K562 (cell line): ENCODE measurements around the gene SELPLG. TPM values are rescaled to one million over a fixed set of nuclear protein-coding genes. Genes with fewer than 3 reads are reported as not detected.

Experiments
- BRD9 ChIP-seq: fragments of 450-650 bp; IDR thresholded peaks from 2 replicates; pipeline ENCODE4 v1.6.1; 2018; ENCODE audit warnings: low read depth; ENCODE audit not compliant: partially characterized antibody
- CREBBP ChIP-seq: IDR thresholded peaks from one replicate; pipeline ENCODE4 v1.6.1; 2012; ENCODE audit warnings: low read depth, mild to moderate bottlenecking, control low read depth, inconsistent platforms, low read length
- DACH1 ChIP-seq: fragments of 450-650 bp; IDR thresholded peaks from 2 replicates; pipeline ENCODE4 v1.6.1; 2018; ENCODE audit not compliant: partially characterized antibody
- DDX20 ChIP-seq: fragments of 450-650 bp; IDR thresholded peaks from 2 replicates; pipeline ENCODE4 v1.6.1; 2016; ENCODE audit warnings: missing genetic modification characterization, low read depth, mild to moderate bottlenecking, missing compliant biosample characterization, moderate library complexity
- EWSR1 ChIP-seq: fragments of 450-650 bp; IDR thresholded peaks from 2 replicates; pipeline ENCODE4 v1.6.1; 2018; ENCODE audit warnings: borderline replicate concordance, mild to moderate bottlenecking, low read depth, moderate library complexity; ENCODE audit not compliant: partially characterized antibody
- FOXK1 ChIP-seq: sonication (generic); formaldehyde crosslinking; IDR thresholded peaks from 2 replicates; pipeline ENCODE4 v1.8.0; 2022; ENCODE audit warnings: missing genetic modification reagents, mild to moderate bottlenecking, borderline replicate concordance
- GTF2F1 ChIP-seq: IDR thresholded peaks from 2 replicates; pipeline ENCODE4 v1.6.1; 2011; ENCODE audit warnings: low read depth, low read length, improper control_type of control experiment
- HMGN3 ChIP-seq: IDR thresholded peaks from 2 replicates; pipeline ENCODE4 v1.6.1; 2011; ENCODE audit warnings: borderline replicate concordance, low read depth, mild to moderate bottlenecking, mixed read lengths, low read length; ENCODE audit not compliant: insufficient read length; ENCODE audit errors: extremely low read depth
- L3MBTL2 ChIP-seq: fragments of 450-650 bp; IDR thresholded peaks from 2 replicates; pipeline ENCODE4 v1.6.1; 2016; ENCODE audit warnings: mild to moderate bottlenecking, moderate library complexity
- MAZ ChIP-seq, 2 experiments: fragments of 450-650 bp in 1 of 2; sonication (generic) in 1 of 2; formaldehyde crosslinking; IDR thresholded peaks in 1 of 2; conservative IDR thresholded peaks in 1 of 2; 2 replicates each; pipeline versions ENCODE4 v1.4.0 to v1.5.0; 2020; ENCODE audit warnings: mild to moderate bottlenecking in 1 of 2, missing genetic modification reagents in 1 of 2
- PATZ1 ChIP-seq: fragments of 250-450 bp; sonication (Bioruptor Pico); IDR thresholded peaks from 2 replicates; pipeline ENCODE4 v1.5.0; 2020; ENCODE audit warnings: mild to moderate bottlenecking, borderline replicate concordance
- PHB ChIP-seq: fragments of 250-450 bp; sonication (Bioruptor Pico); IDR thresholded peaks from 2 replicates; pipeline ENCODE4 v1.5.0; 2021
- PHF21A ChIP-seq: fragments of 450-650 bp; IDR thresholded peaks from 2 replicates; pipeline ENCODE4 v1.6.1; 2017; ENCODE audit warnings: low read depth, borderline replicate concordance
- POLR2A ChIP-seq: fragments of 450-650 bp; conservative IDR thresholded peaks from 2 replicates; pipeline ENCODE4 v1.6.1; 2016
- POLR2AphosphoS2 ChIP-seq: IDR thresholded peaks from 2 replicates; pipeline ENCODE4 v1.6.1; 2012; ENCODE audit warnings: low read length, improper control_type of control experiment
- TAF15 ChIP-seq: fragments of 200-400 bp; formaldehyde crosslinking; IDR thresholded peaks from 2 replicates; pipeline ENCODE4 v1.6.1; 2017; ENCODE audit warnings: mild to moderate bottlenecking, low read depth, low read length, moderate library complexity
- TCF7L2 ChIP-seq: fragments of 150-350 bp; IDR thresholded peaks from 2 replicates; pipeline ENCODE4 v1.6.1; 2016; ENCODE audit warnings: low read depth, mild to moderate bottlenecking, low read length, moderate library complexity
- ZNF24 ChIP-seq: fragments of 450-650 bp; IDR thresholded peaks from 2 replicates; pipeline ENCODE4 v1.6.1; 2016
- ZNF41 ChIP-seq: fragments of 250-450 bp; sonication (Bioruptor Pico); conservative IDR thresholded peaks from 2 replicates; pipeline ENCODE4 v1.4.0; 2020; ENCODE audit warnings: mild to moderate bottlenecking
- ZNF518B ChIP-seq: fragments of 250-450 bp; sonication (Bioruptor Pico); IDR thresholded peaks from 2 replicates; pipeline ENCODE4 v1.5.0; 2021; ENCODE audit warnings: mild to moderate bottlenecking, moderate library complexity
- ZNF583 ChIP-seq: fragments of 250-450 bp; sonication (Bioruptor Pico); IDR thresholded peaks from 2 replicates; pipeline ENCODE4 v1.4.0; 2020
- ZNF707 ChIP-seq: fragments of 250-450 bp; sonication (Bioruptor Pico); conservative IDR thresholded peaks from 2 replicates; pipeline ENCODE4 v1.8.0; 2022; ENCODE audit warnings: inconsistent platforms, mild to moderate bottlenecking, moderate library complexity
- ZNF764 ChIP-seq: fragments of 250-450 bp; sonication (Bioruptor Pico); IDR thresholded peaks from 2 replicates; pipeline ENCODE4 v1.4.0; 2020; ENCODE audit warnings: low read depth, mild to moderate bottlenecking, moderate library complexity
- ZZZ3 ChIP-seq: fragments of 450-650 bp; IDR thresholded peaks from 2 replicates; pipeline ENCODE4 v1.6.1; 2016; ENCODE audit warnings: antibody characterized with exemption, mild to moderate bottlenecking, moderate library complexity
- polyA plus RNA-seq, 8 experiments: library from polyadenylated mRNA; depleted of rRNA in 4 of 8; stranded (reverse) in 5 of 8; unstranded in 3 of 8; fragments of >200 nt; fragmentation: Nextera tagmentation in 2 of 8; fragmentation: Illumina TruSeq in 1 of 8; extraction: Ambion mirVana in 2 of 8; extraction: Trizol in 1 of 8; gene quantifications; 2 replicates each; pipeline versions ENCODE4 v1.2.1 to v1.2.3, GENCODE V29; 2011 to 2014; ENCODE audit warnings: inconsistent platforms in 1 of 8, missing spikeins in 1 of 8
- total RNA-seq, 7 experiments: library from RNA; depleted of rRNA in 6 of 7; stranded (reverse); fragments of >200 nt in 6 of 7; fragmentation: Illumina TruSeq in 2 of 7; extraction: Trizol in 2 of 7; gene quantifications; 2 replicates each; pipeline versions ENCODE4 v1.2.1 to v1.2.3, GENCODE V29; 2011 to 2021; ENCODE audit warnings: low replicate concordance in 1 of 7

The SELPLG gene
- total and polyA plus RNA-seq, 9 of the 15 experiments (the other 6 are each of a cell fraction or from before 2014, with no cell fraction given): 0.22 to 10.2 (median 1.7) TPM

- TF ChIP-seq HMGN3 (no peak), BRD9 (no peak), DACH1 (no peak), L3MBTL2 (peak; percentile 57), PHF21A (no peak), PATZ1 (CRISPR knock-in tag) (no peak), ZNF583 (CRISPR knock-in tag) (no peak), TAF15 (no peak), GTF2F1 (no peak), POLR2AphosphoS2 (no peak), ZNF518B (CRISPR knock-in tag) (no peak), CREBBP (no peak), DDX20 (no peak), FOXK1 (CRISPR knock-in tag) (no peak), ZNF41 (CRISPR knock-in tag) (no peak), TCF7L2 (no peak), ZZZ3 (no peak), ZNF764 (CRISPR knock-in tag) (no peak), MAZ (CRISPR knock-in tag; conservative IDR thresholded peaks at IDR 0.05 in 1 of 2, IDR thresholded peaks at IDR 0.05 in 1 of 2) (peak; percentile 42 to 61; a peak in 1 of 4 replicates), EWSR1 (no peak), ZNF24 (no peak), ZNF707 (CRISPR knock-in tag) (no peak), POLR2A (0 out of 2 replicates have a peak, but pooled peaks have one; percentile 34), PHB (CRISPR knock-in tag) (no peak)
Measured at GRCh38 chr12:108640802-108641445, 7.2 kb upstream of the SELPLG start (continued).
